GM23338 (cell line): ENCODE measurements around the gene GRIK4. TPM values are rescaled to one million over a fixed set of nuclear protein-coding genes. Genes with fewer than 3 reads are reported as not detected.

Experiments
- ATAC-seq: fragments of 200-7000 bp; cut with Tn5 transposase; 3 replicates; pipeline ENCODE4 v1.9.1; 2020
- DNase-seq: peaks from one replicate; pipeline ENCODE4 v3.0.0-alpha.2; 2015; ENCODE audit warnings: low spot score
- H2AFZ ChIP-seq: fragments of 200-600 bp; sonication (generic); 2 replicates; pipeline ENCODE4 v1.8.0; 2016; ENCODE audit warnings: antibody characterized with exemption, mild to moderate bottlenecking, moderate library complexity
- H3F3A ChIP-seq: fragments of 200-600 bp; sonication (generic); replicated peaks from 2 replicates; pipeline ENCODE4 v1.8.0; 2017; ENCODE audit warnings: antibody characterized with exemption, mixed run types, low read depth
- H3K27ac ChIP-seq: fragments of 200-600 bp; sonication (generic); 2 replicates; pipeline ENCODE4 v1.6.1; 2016; ENCODE audit warnings: low read depth
- H3K27me3 ChIP-seq: fragments of 200-600 bp; sonication (generic); 2 replicates; pipeline ENCODE4 v1.8.0; 2016; ENCODE audit warnings: mild to moderate bottlenecking, mixed run types, moderate library complexity; ENCODE audit not compliant: insufficient read depth
- H3K36me3 ChIP-seq: fragments of 200-600 bp; sonication (generic); 2 replicates; pipeline ENCODE4 v1.8.0; 2016; ENCODE audit warnings: mild to moderate bottlenecking; ENCODE audit not compliant: insufficient read depth
- H3K4me1 ChIP-seq: fragments of 200-600 bp; sonication (generic); 2 replicates; pipeline ENCODE4 v1.8.0; 2016; ENCODE audit warnings: mild to moderate bottlenecking, moderate library complexity; ENCODE audit not compliant: insufficient read depth
- H3K4me2 ChIP-seq: fragments of 200-600 bp; sonication (generic); 2 replicates; pipeline ENCODE4 v1.7.1; 2017; ENCODE audit warnings: mixed run types
- H3K4me3 ChIP-seq: fragments of 200-600 bp; sonication (generic); 2 replicates; pipeline ENCODE4 v1.6.1; 2016; ENCODE audit warnings: mixed run types
- H3K79me2 ChIP-seq: fragments of 200-600 bp; sonication (generic); replicated peaks from 2 replicates; pipeline ENCODE4 v1.8.0; 2017; ENCODE audit warnings: mild to moderate bottlenecking; ENCODE audit not compliant: insufficient read depth
- H3K9me2 ChIP-seq: fragments of 200-600 bp; sonication (generic); 2 replicates; pipeline ENCODE4 v1.8.0; 2017; ENCODE audit not compliant: insufficient read depth
- H4K20me1 ChIP-seq: fragments of 200-600 bp; sonication (generic); replicated peaks from 2 replicates; pipeline ENCODE4 v1.8.0; 2017; ENCODE audit warnings: mild to moderate bottlenecking; ENCODE audit not compliant: insufficient read depth
- H3K27ac Mint-ChIP-seq: 2 replicates; pipeline ENCODE4 v1.8.0; 2020; ENCODE audit warnings: inconsistent platforms, mild to moderate bottlenecking, moderate library complexity, mixed read lengths
- H3K27me3 Mint-ChIP-seq: 3 replicates; pipeline ENCODE4 v1.8.0; 2022; ENCODE audit warnings: low read depth, mild to moderate bottlenecking, moderate library complexity, mixed read lengths, inconsistent platforms; ENCODE audit not compliant: insufficient read depth, poor library complexity
- H3K36me3 Mint-ChIP-seq: 3 replicates; pipeline ENCODE4 v1.8.0; 2021; ENCODE audit warnings: low read depth, mild to moderate bottlenecking, inconsistent platforms, moderate library complexity, mixed read lengths
- H3K4me1 Mint-ChIP-seq: 3 replicates; pipeline ENCODE4 v1.8.0; 2020; ENCODE audit warnings: mild to moderate bottlenecking, inconsistent platforms, mixed read lengths
- H3K4me3 Mint-ChIP-seq: 3 replicates; pipeline ENCODE4 v1.8.0; 2021; ENCODE audit warnings: moderate library complexity, mild to moderate bottlenecking, inconsistent platforms, mixed read lengths
- H3K9me3 Mint-ChIP-seq: 3 replicates; pipeline ENCODE4 v1.8.0; 2020; ENCODE audit warnings: moderate library complexity, mild to moderate bottlenecking, inconsistent platforms, mixed read lengths
- CREB1 ChIP-seq: fragments of 250-450 bp; sonication (Bioruptor Pico); IDR thresholded peaks from 2 replicates; pipeline ENCODE4 v1.5.0; 2020; ENCODE audit warnings: low read depth, mild to moderate bottlenecking, moderate library complexity
- CTCF ChIP-seq, 2 experiments: fragments of 200-600 bp in 1 of 2; sonication (generic) in 1 of 2; conservative IDR thresholded peaks; 2 replicates each; pipeline versions ENCODE4 v1.5.1 to v1.6.1; 2016 to 2017; ENCODE audit warnings: antibody characterized with exemption in 2 of 2, low read depth in 2 of 2, mild to moderate bottlenecking in 2 of 2, moderate library complexity in 1 of 2
- ETS1 ChIP-seq: IDR thresholded peaks from 2 replicates; pipeline ENCODE4 v1.6.1; 2016; ENCODE audit warnings: antibody characterized with exemption
- EZH2 ChIP-seq: fragments of 200-600 bp; sonication (generic); IDR thresholded peaks from one replicate; pipeline ENCODE4 v1.8.0; 2017; ENCODE audit warnings: antibody characterized with exemption, mild to moderate bottlenecking, low read depth; ENCODE audit not compliant: unreplicated experiment
- EZH2phosphoT487 ChIP-seq: fragments of 200-600 bp; sonication (generic); IDR thresholded peaks from one replicate; pipeline ENCODE4 v1.8.1; 2018; ENCODE audit warnings: antibody characterized with exemption; ENCODE audit not compliant: unreplicated experiment
- JUNB ChIP-seq: IDR thresholded peaks from one replicate; pipeline ENCODE4 v1.6.1; 2016; ENCODE audit warnings: antibody characterized with exemption; ENCODE audit not compliant: unreplicated experiment
- NANOG ChIP-seq: IDR thresholded peaks from 2 replicates; pipeline ENCODE4 v1.6.1; 2016; ENCODE audit warnings: antibody characterized with exemption, borderline replicate concordance
- POLR2AphosphoS5 ChIP-seq: IDR thresholded peaks from 2 replicates; pipeline ENCODE4 v1.6.1; 2016; ENCODE audit warnings: antibody characterized with exemption, low read depth
- STAT1 ChIP-seq: IDR thresholded peaks from one replicate; pipeline ENCODE4 v1.6.1; 2016; ENCODE audit warnings: antibody characterized with exemption; ENCODE audit not compliant: unreplicated experiment
- ZNF114 ChIP-seq: fragments of 250-450 bp; sonication (Bioruptor Pico); IDR thresholded peaks from 2 replicates; pipeline ENCODE4 v1.5.0; 2020; ENCODE audit warnings: mild to moderate bottlenecking, moderate library complexity
- polyA plus RNA-seq: library from polyadenylated mRNA; unstranded; fragments of >200 nt; fragmentation: Nextera tagmentation; extraction: Ambion mirVana; gene quantifications from 2 replicates; pipeline ENCODE4 v1.2.1, GENCODE V29; 2016
- total RNA-seq: library from RNA; depleted of rRNA; stranded (reverse); fragments of >200 nt; shearing (Covaris generic); gene quantifications from 2 replicates; pipeline ENCODE4 v1.2.3, GENCODE V29; 2014

GRIK4 gene
- total and polyA plus RNA-seq, 2 experiments from 2014 or later = 0.63 to 2.2 TPM

GRCh38 chr11:120746836-120747609 lies 235.5 kb downstream of the GRIK4 start (continued):
- no peak for TF ChIP-seq ETS1
- no peak for TF ChIP-seq JUNB
- no peak for TF ChIP-seq NANOG
- no peak for TF ChIP-seq CTCF (conservative IDR thresholded peaks at IDR 0.05; ENCODE audit: low read depth in 2 of 2)
- no peak for TF ChIP-seq CREB1 (CRISPR knock-in tag)
- TF ChIP-seq EZH2 = no peak
- no peak for TF ChIP-seq STAT1
- no peak for TF ChIP-seq EZH2phosphoT487
- no peak for TF ChIP-seq POLR2AphosphoS5

- Histone ChIP-seq H2AFZ (no peak overlapping the region), H3K27me3 (no peaks in the 10 kb centered on the region), H3K4me2 (no peak overlapping the region), H3K36me3 (no peaks in the 10 kb centered on the region), H3K4me1 (peaks cover 16% of the 10 kb centered on the region), H4K20me1 (no peaks in the 10 kb centered on the region), H3F3A (no peaks in the 10 kb centered on the region), H3K9me2 (peaks cover 4% of the 10 kb centered on the region; the same call in 1 of the 2 replicates), H3K4me3 (no peak overlapping the region), H3K27ac (no peak overlapping the region), H3K79me2 (no peaks in the 10 kb centered on the region)
- Mint-ChIP-seq H3K9me3 (no peaks in the 10 kb centered on the region; the same call in 2 of the 3 replicates), H3K27me3 (peaks cover 9% of the 10 kb centered on the region), H3K27ac (no peak overlapping the region), H3K36me3 (no peaks in the 10 kb centered on the region), H3K4me3 (no peak overlapping the region), H3K4me1 (peaks cover 26% of the 10 kb centered on the region)
- ATAC-seq (peak; percentile 33), DNase-seq (no peak)
- TF ChIP-seq ZNF114 (no peak), CTCF (conservative IDR thresholded peaks at IDR 0.05; ENCODE audit: low read depth in 2 of 2) (no peak), EZH2phosphoT487 (no peak), CREB1 (CRISPR knock-in tag) (no peak), JUNB (no peak), NANOG (no peak)
These were observed 236.6 kb downstream of the GRIK4 start for GRCh38 chr11:120747850-120748814.
